GM21367 (cell line): Measurements from ENCODE around the gene NFILZ.

Experiments used
- ATAC-seq: cut with Tn5 transposase; IDR thresholded peaks from one replicate; pipeline ENCODE4 v1.9.1; 2021; ENCODE audit not compliant: unreplicated experiment

The NFILZ gene

GRCh38 chr19:8629996-8630683 lies at the start of gene NFILZ:
Gene NFILZ, plus strand, starts transcription at chr19:8630633. Its CDS starts 46,133 bp downstream, at chr19:8676766.
- no peak for ATAC-seq

- ATAC-seq, result no peak
Observed at GRCh38 chr19:8580710-8581281, 49.6 kb upstream of the NFILZ start.

GRCh38 chr19:8584965-8585893 lies 45.2 kb upstream of the NFILZ start:
- ATAC-seq, result no peak

- ATAC-seq, result no peak
Observed at GRCh38 chr19:8585894-8586750, 44.3 kb upstream of the NFILZ start.

GRCh38 chr19:8589177-8589714 lies 41.2 kb upstream of the NFILZ start:
- ATAC-seq, result no peak

GRCh38 chr19:8592231-8593009 lies 38.0 kb upstream of the NFILZ start:
- no peak for ATAC-seq

- no peak for ATAC-seq
Observed at GRCh38 chr19:8593931-8594330, 36.5 kb upstream of the NFILZ start.

- ATAC-seq, result no peak
Observed at GRCh38 chr19:8595651-8596050, 34.8 kb upstream of the NFILZ start.

GRCh38 chr19:8596168-8596567 lies 34.3 kb upstream of the NFILZ start:
- ATAC-seq, result no peak

GRCh38 chr19:8600064-8600463 lies 30.4 kb upstream of the NFILZ start:
- ATAC-seq, result no peak

GRCh38 chr19:8600816-8601215 lies 29.6 kb upstream of the NFILZ start:
- ATAC-seq, result no peak

GRCh38 chr19:8601796-8602195 lies 28.6 kb upstream of the NFILZ start:
- no peak for ATAC-seq

GRCh38 chr19:8605514-8605913 lies 24.9 kb upstream of the NFILZ start:
- no peak for ATAC-seq

- ATAC-seq, result no peak
Observed at GRCh38 chr19:8607386-8607785, 23.0 kb upstream of the NFILZ start.

GRCh38 chr19:8608941-8609278 lies 21.5 kb upstream of the NFILZ start:
- no peak for ATAC-seq

GRCh38 chr19:8609279-8610040 lies 21.0 kb upstream of the NFILZ start:
- ATAC-seq, result no peak

GRCh38 chr19:8610041-8610935 lies 20.1 kb upstream of the NFILZ start, which contains the start of gene ADAMTS10:
Gene ADAMTS10, minus strand, starts transcription at chr19:8610715. Its CDS starts 5,005 bp downstream, at chr19:8605710.
- no peak for ATAC-seq

- no peak for ATAC-seq
Observed at GRCh38 chr19:8610936-8611300, 19.5 kb upstream of the NFILZ start.
